ENCODE measurements around the gene GALNT14.

Gene GALNT14

DNA sequence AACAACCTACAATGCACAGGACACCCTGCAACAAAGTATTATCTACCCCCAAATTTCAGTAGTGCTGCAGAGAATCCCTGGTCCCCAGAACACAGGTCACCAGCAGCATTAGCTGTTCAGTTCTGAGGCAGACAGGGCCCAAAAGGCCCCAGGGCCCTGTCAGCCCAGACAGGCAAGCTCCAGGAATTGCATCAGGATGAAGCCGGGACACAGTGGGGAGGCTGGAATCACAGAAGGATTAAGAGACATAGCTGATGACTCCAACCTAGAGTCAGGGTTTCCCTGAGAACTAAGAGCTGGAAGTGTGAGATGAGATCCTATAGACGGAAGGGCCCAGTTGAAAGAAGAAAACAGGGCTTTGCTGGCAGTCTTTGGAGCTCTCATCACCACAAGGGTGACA is 148.1 kb downstream of the GALNT14 start:
- no peak overlapping the region for H4K8ac ChIP-seq (ENCODE audit: low read depth, low read length)
- H3K18ac ChIP-seq (ENCODE audit: low read length): no peak overlapping the region
- H3K4ac ChIP-seq (ENCODE audit: low read depth, low read length): no peak overlapping the region
- no peaks in the 10 kb centered on the region for H3K27me3 ChIP-seq (ENCODE audit: insufficient read depth, low read length, poor library complexity)
- no peak overlapping the region for H3K27ac ChIP-seq (ENCODE audit: low read depth, low read length)
- H3K4me2 ChIP-seq (ENCODE audit: low read length): no peak overlapping the region
- no peak overlapping the region for H2BK15ac ChIP-seq (replicated peaks; ENCODE audit: low read depth)
- no peak overlapping the region for H3K4me3 ChIP-seq (ENCODE audit: low read length)
- H3K4me1 ChIP-seq (ENCODE audit: control insufficient read depth, low read depth, low read length): peaks cover 7% of the 10 kb centered on the region
- no peaks in the 10 kb centered on the region for H3K79me1 ChIP-seq (ENCODE audit: low read length)
- no peaks in the 10 kb centered on the region for H3K36me3 ChIP-seq (ENCODE audit: control insufficient read depth, insufficient read depth, low read length)
- no peaks in the 10 kb centered on the region for H3K79me2 ChIP-seq (ENCODE audit: control insufficient read depth, insufficient read depth, low read length)
- H2BK5ac ChIP-seq (ENCODE audit: low read length): no peak overlapping the region
- H4K5ac ChIP-seq (ENCODE audit: low read length): no peak overlapping the region
- no peak overlapping the region for H3K9ac ChIP-seq (ENCODE audit: low read length)
- no peak overlapping the region for H3K56ac ChIP-seq (ENCODE audit: low read length)
- no peak overlapping the region for H2BK120ac ChIP-seq (ENCODE audit: low read depth, low read length)
- DNase-seq: peak; percentile 77
- H2AK5ac ChIP-seq (ENCODE audit: low read length): no peak overlapping the region
- WGBS (ENCODE audit: extremely low coverage, insufficient coverage, low lambda C conversion rate): no CpG with 5 or more reads among the region's 2 CpGs
- no peak overlapping the region for H3K23ac ChIP-seq (ENCODE audit: low read length)

- Histone ChIP-seq H3K27me3 (ENCODE audit: insufficient read depth, low read length, poor library complexity) (no peaks in the 10 kb centered on the region), H3K4me2 (ENCODE audit: low read length) (no peak overlapping the region), H3K9ac (ENCODE audit: low read length) (no peak overlapping the region), H3K27ac (ENCODE audit: low read depth, low read length) (no peak overlapping the region), H3K4me1 (ENCODE audit: control insufficient read depth, low read depth, low read length) (peaks cover 7% of the 10 kb centered on the region), H3K56ac (ENCODE audit: low read length) (no peak overlapping the region), H3K4ac (ENCODE audit: low read depth, low read length) (no peak overlapping the region), H3K4me3 (ENCODE audit: low read length) (no peak overlapping the region), H3K79me1 (ENCODE audit: low read length) (no peaks in the 10 kb centered on the region), H3K79me2 (ENCODE audit: control insufficient read depth, insufficient read depth, low read length) (no peaks in the 10 kb centered on the region), H3K18ac (ENCODE audit: low read length) (no peak overlapping the region), H4K5ac (ENCODE audit: low read length) (no peak overlapping the region), H2BK5ac (ENCODE audit: low read length) (no peak overlapping the region), H4K8ac (ENCODE audit: low read depth, low read length) (no peak overlapping the region), H2AK5ac (ENCODE audit: low read length) (no peak overlapping the region), H3K23ac (ENCODE audit: low read length) (no peak overlapping the region), H2BK15ac (replicated peaks; ENCODE audit: low read depth) (no peak overlapping the region), H2BK120ac (ENCODE audit: low read depth, low read length) (no peak overlapping the region), H3K36me3 (ENCODE audit: control insufficient read depth, insufficient read depth, low read length) (no peaks in the 10 kb centered on the region)
- WGBS (ENCODE audit: extremely low coverage, insufficient coverage, low lambda C conversion rate): no CpG with 5 or more reads among the region's 1 CpG
- DNase-seq: peak; percentile 52
Observed at GRCh38 chr2:30989746-30990145, 148.5 kb downstream of the GALNT14 start.

GRCh38 chr2:30987566-30987965 is 150.7 kb downstream of the GALNT14 start:
- no peak overlapping the region for H3K9ac ChIP-seq (ENCODE audit: low read length)
- H4K5ac ChIP-seq (ENCODE audit: low read length): no peak overlapping the region
- DNase-seq: no peak
- no peak overlapping the region for H3K18ac ChIP-seq (ENCODE audit: low read length)
- no peak overlapping the region for H2BK5ac ChIP-seq (ENCODE audit: low read length)
- H3K4me1 ChIP-seq (ENCODE audit: control insufficient read depth, low read depth, low read length): peaks cover 7% of the 10 kb centered on the region
- H3K23ac ChIP-seq (ENCODE audit: low read length): no peak overlapping the region
- no peak overlapping the region for H3K4me3 ChIP-seq (ENCODE audit: low read length)
- no CpG with 5 or more reads among the region's 6 CpGs for WGBS (ENCODE audit: extremely low coverage, insufficient coverage, low lambda C conversion rate)
- H3K36me3 ChIP-seq (ENCODE audit: control insufficient read depth, insufficient read depth, low read length): no peaks in the 10 kb centered on the region
- no peak overlapping the region for H3K4ac ChIP-seq (ENCODE audit: low read depth, low read length)
- H2BK120ac ChIP-seq (ENCODE audit: low read depth, low read length): no peak overlapping the region
- H3K27ac ChIP-seq (ENCODE audit: low read depth, low read length): no peak overlapping the region
- no peak overlapping the region for H2AK5ac ChIP-seq (ENCODE audit: low read length)
- H3K4me2 ChIP-seq (ENCODE audit: low read length): no peak overlapping the region
- no peak overlapping the region for H3K56ac ChIP-seq (ENCODE audit: low read length)
- no peak overlapping the region for H4K8ac ChIP-seq (ENCODE audit: low read depth, low read length)
- H3K27me3 ChIP-seq (ENCODE audit: insufficient read depth, low read length, poor library complexity): no peaks in the 10 kb centered on the region
- H3K79me1 ChIP-seq (ENCODE audit: low read length): no peaks in the 10 kb centered on the region
- no peaks in the 10 kb centered on the region for H3K79me2 ChIP-seq (ENCODE audit: control insufficient read depth, insufficient read depth, low read length)
- H2BK15ac ChIP-seq (replicated peaks; ENCODE audit: low read depth): no peak overlapping the region

- Histone ChIP-seq H2BK120ac (ENCODE audit: low read depth, low read length) (no peak overlapping the region), H3K27me3 (ENCODE audit: insufficient read depth, low read length, poor library complexity) (no peaks in the 10 kb centered on the region), H3K23ac (ENCODE audit: low read length) (no peak overlapping the region), H3K18ac (ENCODE audit: low read length) (no peak overlapping the region), H4K5ac (ENCODE audit: low read length) (no peak overlapping the region), H3K27ac (ENCODE audit: low read depth, low read length) (no peak overlapping the region), H3K9ac (ENCODE audit: low read length) (no peak overlapping the region), H3K56ac (ENCODE audit: low read length) (no peak overlapping the region), H3K79me2 (ENCODE audit: control insufficient read depth, insufficient read depth, low read length) (no peaks in the 10 kb centered on the region), H3K4me3 (ENCODE audit: low read length) (no peak overlapping the region), H3K79me1 (ENCODE audit: low read length) (no peaks in the 10 kb centered on the region), H4K8ac (ENCODE audit: low read depth, low read length) (no peak overlapping the region), H3K4ac (ENCODE audit: low read depth, low read length) (no peak overlapping the region), H3K4me2 (ENCODE audit: low read length) (no peak overlapping the region), H2AK5ac (ENCODE audit: low read length) (no peak overlapping the region), H2BK5ac (ENCODE audit: low read length) (no peak overlapping the region), H3K36me3 (ENCODE audit: control insufficient read depth, insufficient read depth, low read length) (no peaks in the 10 kb centered on the region), H2BK15ac (replicated peaks; ENCODE audit: low read depth) (no peak overlapping the region), H3K4me1 (ENCODE audit: control insufficient read depth, low read depth, low read length) (peaks cover 7% of the 10 kb centered on the region)
- WGBS (ENCODE audit: extremely low coverage, insufficient coverage, low lambda C conversion rate): no CpG with 5 or more reads among the region's 5 CpGs
- DNase-seq: no peak
Observed at GRCh38 chr2:30986231-30986580, 152.0 kb downstream of the GALNT14 start.

- Histone ChIP-seq H2BK5ac (ENCODE audit: low read length) (no peak overlapping the region), H3K23ac (ENCODE audit: low read length) (no peak overlapping the region)
- WGBS (ENCODE audit: extremely low coverage, insufficient coverage, low lambda C conversion rate): no CpG with 5 or more reads among the region's 9 CpGs
Observed at GRCh38 chr2:30985493-30986230, 152.6 kb downstream of the GALNT14 start.

GRCh38 chr2:30984148-30984547 is 154.1 kb downstream of the GALNT14 start:
- H3K79me1 ChIP-seq (ENCODE audit: low read length): no peaks in the 10 kb centered on the region
- no peaks in the 10 kb centered on the region for H3K36me3 ChIP-seq (ENCODE audit: control insufficient read depth, insufficient read depth, low read length)
- H3K4me3 ChIP-seq (ENCODE audit: low read length): no peak overlapping the region
- no peak overlapping the region for H3K18ac ChIP-seq (ENCODE audit: low read length)
- H4K5ac ChIP-seq (ENCODE audit: low read length): no peak overlapping the region
- H3K27me3 ChIP-seq (ENCODE audit: insufficient read depth, low read length, poor library complexity): no peaks in the 10 kb centered on the region
- no CpG with 5 or more reads among the region's 2 CpGs for WGBS (ENCODE audit: extremely low coverage, insufficient coverage, low lambda C conversion rate)
- no peak overlapping the region for H3K4ac ChIP-seq (ENCODE audit: low read depth, low read length)
- H2BK5ac ChIP-seq (ENCODE audit: low read length): no peak overlapping the region
- H2AK5ac ChIP-seq (ENCODE audit: low read length): no peak overlapping the region
- no peaks in the 10 kb centered on the region for H3K79me2 ChIP-seq (ENCODE audit: control insufficient read depth, insufficient read depth, low read length)
- H3K23ac ChIP-seq (ENCODE audit: low read length): no peak overlapping the region
- H2BK120ac ChIP-seq (ENCODE audit: low read depth, low read length): no peak overlapping the region
- no peak overlapping the region for H3K27ac ChIP-seq (ENCODE audit: low read depth, low read length)
- H2BK15ac ChIP-seq (replicated peaks; ENCODE audit: low read depth): no peak overlapping the region
- H4K8ac ChIP-seq (ENCODE audit: low read depth, low read length): no peak overlapping the region
- no peak overlapping the region for H3K9ac ChIP-seq (ENCODE audit: low read length)
- H3K4me1 ChIP-seq (ENCODE audit: control insufficient read depth, low read depth, low read length): no peaks in the 10 kb centered on the region
- H3K4me2 ChIP-seq (ENCODE audit: low read length): no peak overlapping the region
- peak; percentile 28 for DNase-seq
- no peak overlapping the region for H3K56ac ChIP-seq (ENCODE audit: low read length)

More at GRCh38 chr2:30985493-30986230, 152.6 kb downstream of the GALNT14 start:
- Histone ChIP-seq H2BK120ac (ENCODE audit: low read depth, low read length) (no peak overlapping the region), H3K27ac (ENCODE audit: low read depth, low read length) (no peak overlapping the region), H3K4me3 (ENCODE audit: low read length) (no peak overlapping the region), H3K79me1 (ENCODE audit: low read length) (no peaks in the 10 kb centered on the region), H3K9ac (ENCODE audit: low read length) (no peak overlapping the region), H3K4ac (ENCODE audit: low read depth, low read length) (no peak overlapping the region), H4K5ac (ENCODE audit: low read length) (no peak overlapping the region), H2BK15ac (replicated peaks; ENCODE audit: low read depth) (no peak overlapping the region), H3K56ac (ENCODE audit: low read length) (no peak overlapping the region), H2AK5ac (ENCODE audit: low read length) (no peak overlapping the region), H3K4me2 (ENCODE audit: low read length) (no peak overlapping the region), H3K79me2 (ENCODE audit: control insufficient read depth, insufficient read depth, low read length) (no peaks in the 10 kb centered on the region), H3K36me3 (ENCODE audit: control insufficient read depth, insufficient read depth, low read length) (no peaks in the 10 kb centered on the region), H3K27me3 (ENCODE audit: insufficient read depth, low read length, poor library complexity) (no peaks in the 10 kb centered on the region), H3K4me1 (ENCODE audit: control insufficient read depth, low read depth, low read length) (peaks cover 7% of the 10 kb centered on the region), H4K8ac (ENCODE audit: low read depth, low read length) (no peak overlapping the region), H3K18ac (ENCODE audit: low read length) (no peak overlapping the region)
- DNase-seq: no peak

All from mesendoderm (in vitro differentiated cells).